Hepatocyte (in vitro differentiated cells): ENCODE results near the gene HLA-DMA. TPM values are rescaled to one million over a fixed set of nuclear protein-coding genes. Genes with fewer than 3 reads are reported as not detected.

Source experiments
- DNase-seq: peaks from one replicate; pipeline ENCODE4 v3.0.0-alpha.2; 2016; ENCODE audit warnings: low spot score
- H2AFZ ChIP-seq: fragments of 200-600 bp; sonication (generic); 2 replicates; pipeline ENCODE4 v1.6.0; 2016; ENCODE audit warnings: antibody characterized with exemption, mild to moderate bottlenecking
- H3K27ac ChIP-seq: fragments of 200-600 bp; sonication (generic); 2 replicates; pipeline ENCODE4 v1.5.1; 2016; ENCODE audit warnings: mild to moderate bottlenecking
- H3K27me3 ChIP-seq: fragments of 200-600 bp; sonication (generic); 2 replicates; pipeline ENCODE4 v1.6.1; 2016
- H3K36me3 ChIP-seq: fragments of 200-600 bp; sonication (generic); replicated peaks from 2 replicates; pipeline ENCODE4 v1.5.1; 2016; ENCODE audit warnings: low read depth; ENCODE audit not compliant: insufficient read depth
- H3K4me1 ChIP-seq: fragments of 200-600 bp; sonication (generic); 2 replicates; pipeline ENCODE4 v1.5.1; 2016; ENCODE audit warnings: mild to moderate bottlenecking, moderate library complexity; ENCODE audit not compliant: insufficient read depth
- H3K4me2 ChIP-seq: fragments of 200-600 bp; sonication (generic); 2 replicates; pipeline ENCODE4 v1.6.0; 2016
- H3K4me3 ChIP-seq: fragments of 200-600 bp; sonication (generic); 2 replicates; pipeline ENCODE4 v1.5.1; 2016; ENCODE audit warnings: mild to moderate bottlenecking
- H3K79me2 ChIP-seq: fragments of 200-600 bp; sonication (generic); 2 replicates; pipeline ENCODE4 v1.6.0; 2017; ENCODE audit warnings: mild to moderate bottlenecking
- H3K9me2 ChIP-seq: fragments of 200-600 bp; sonication (generic); replicated peaks from 2 replicates; pipeline ENCODE4 v1.6.0; 2017; ENCODE audit warnings: mild to moderate bottlenecking; ENCODE audit not compliant: insufficient read depth
- H3K9me3 ChIP-seq: fragments of 200-600 bp; sonication (generic); 2 replicates; pipeline ENCODE4 v1.5.1; 2016; ENCODE audit warnings: low read depth, mild to moderate bottlenecking
- H4K20me1 ChIP-seq: fragments of 200-600 bp; sonication (generic); 2 replicates; pipeline ENCODE4 v1.6.0; 2016; ENCODE audit warnings: mild to moderate bottlenecking; ENCODE audit not compliant: insufficient read depth, poor library complexity, severe bottlenecking
- CTCF ChIP-seq: fragments of 200-600 bp; sonication (generic); IDR thresholded peaks from 2 replicates; pipeline ENCODE4 v1.5.1; 2016; ENCODE audit warnings: antibody characterized with exemption, mild to moderate bottlenecking; ENCODE audit not compliant: poor library complexity
- EZH2 ChIP-seq: fragments of 200-600 bp; sonication (generic); IDR thresholded peaks from 2 replicates; pipeline ENCODE4 v1.6.1; 2016; ENCODE audit warnings: antibody characterized with exemption, mild to moderate bottlenecking, borderline replicate concordance
- EZH2phosphoT487 ChIP-seq: fragments of 200-600 bp; sonication (generic); IDR thresholded peaks from one replicate; pipeline ENCODE4 v1.6.1; 2018; ENCODE audit warnings: antibody characterized with exemption, mild to moderate bottlenecking, low read depth, moderate library complexity; ENCODE audit not compliant: unreplicated experiment, severe bottlenecking
- WGBS: methylation state at CpG from one replicate; pipeline ENCODE4 v1.1.6; 2016; ENCODE audit warnings: low lambda C conversion rate; ENCODE audit errors: missing lambda C conversion rate; 5-methylcytosine and 5-hydroxymethylcytosine counted together
- polyA plus RNA-seq: library from polyadenylated mRNA; unstranded; fragments of >200 nt; fragmentation: Nextera tagmentation; extraction: Ambion mirVana; gene quantifications from 2 replicates; pipeline ENCODE4 v1.2.1, GENCODE V29; 2016
- total RNA-seq: library from RNA; depleted of rRNA; stranded (reverse); fragments of >200 nt; gene quantifications from 2 replicates; pipeline ENCODE4 v1.2.3, GENCODE V29; 2014

The HLA-DMA gene
- total and polyA plus RNA-seq, 2 experiments from 2014 or later: 4.7 to 9.5 TPM

GRCh38 chr6:32960563-32960962 lies 7.7 kb upstream of the HLA-DMA start:
- no peaks in the 10 kb centered on the region for H3K36me3 ChIP-seq
- WGBS: 96% methylated on average over 5 of the region's 5 CpGs
- H3K4me3 ChIP-seq: no peak overlapping the region
- H3K79me2 ChIP-seq: peaks cover 35% of the 10 kb centered on the region
- no peaks in the 10 kb centered on the region for H3K9me3 ChIP-seq
- no peaks in the 10 kb centered on the region for H4K20me1 ChIP-seq
- H3K27me3 ChIP-seq: no peaks in the 10 kb centered on the region
- TF ChIP-seq CTCF (no peak), EZH2 (no peak), EZH2phosphoT487 (no peak)
- H3K4me2 ChIP-seq: no peak overlapping the region
- no peak overlapping the region for H2AFZ ChIP-seq
- H3K27ac ChIP-seq: no peak overlapping the region
- H3K9me2 ChIP-seq: no peaks in the 10 kb centered on the region
- H3K4me1 ChIP-seq: peaks cover under 1% of the 10 kb centered on the region
- DNase-seq: no peak

- H3K9me3 ChIP-seq: no peaks in the 10 kb centered on the region
- no peaks in the 10 kb centered on the region for H3K4me1 ChIP-seq
- H2AFZ ChIP-seq: no peak overlapping the region
- no peaks in the 10 kb centered on the region for H3K36me3 ChIP-seq
- DNase-seq: no peak
- 90% methylated on average over 2 of the region's 2 CpGs for WGBS
- no peak overlapping the region for H3K27ac ChIP-seq
- TF ChIP-seq CTCF (no peak), EZH2phosphoT487 (no peak), EZH2 (no peak)
- no peak overlapping the region for H3K4me3 ChIP-seq
- no peaks in the 10 kb centered on the region for H3K9me2 ChIP-seq
- no peak overlapping the region for H3K4me2 ChIP-seq
- no peaks in the 10 kb centered on the region for H3K27me3 ChIP-seq
- no peaks in the 10 kb centered on the region for H4K20me1 ChIP-seq
- H3K79me2 ChIP-seq: peaks cover 5% of the 10 kb centered on the region
Measured at GRCh38 chr6:32956176-32956575, 3.3 kb upstream of the HLA-DMA start.

- H3K27ac ChIP-seq: no peak overlapping the region
- no peak overlapping the region for H3K4me3 ChIP-seq
- H3K9me3 ChIP-seq: no peaks in the 10 kb centered on the region
- H3K4me1 ChIP-seq: no peaks in the 10 kb centered on the region
- DNase-seq: peak; percentile 39
- TF ChIP-seq EZH2phosphoT487 (no peak), EZH2 (no peak), CTCF (peak; percentile 35)
- no peak overlapping the region for H2AFZ ChIP-seq
- H3K79me2 ChIP-seq: no peaks in the 10 kb centered on the region
- no peak overlapping the region for H3K4me2 ChIP-seq
- no peaks in the 10 kb centered on the region for H4K20me1 ChIP-seq
- no peaks in the 10 kb centered on the region for H3K36me3 ChIP-seq
- whole genome bisulfite sequencing: 33% methylated on average over 3 of the region's 3 CpGs
- H3K9me2 ChIP-seq: no peaks in the 10 kb centered on the region
- no peaks in the 10 kb centered on the region for H3K27me3 ChIP-seq
Measured at GRCh38 chr6:32954986-32955802, 2.3 kb upstream of the HLA-DMA start.
